ENCODE measurements around the gene SUPV3L1.
"Not testable (repeated sequence)": the region's sequence is repeated elsewhere in the genome, so short reads cannot be mapped to it uniquely, and the experiment has no call there.

DNA sequence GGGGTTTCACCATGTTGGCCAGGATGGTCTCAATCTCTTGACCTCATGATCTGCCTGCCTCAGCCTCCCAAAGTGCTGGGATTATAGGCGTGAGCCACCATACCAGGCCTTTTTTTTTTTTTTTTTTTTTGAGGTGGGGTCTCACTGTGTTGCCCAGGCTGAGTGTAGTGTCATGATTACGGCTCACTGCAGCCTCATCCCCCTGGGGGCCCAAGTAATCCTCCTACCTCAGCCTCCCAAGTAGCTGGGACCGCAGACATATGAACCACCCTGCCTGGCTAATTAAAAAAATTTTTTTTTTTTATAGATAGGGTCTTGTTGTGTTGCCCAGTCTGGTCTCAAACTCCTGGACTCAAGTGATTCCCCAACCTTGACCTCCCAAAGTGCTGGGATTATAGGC is 38.0 kb upstream of the SUPV3L1 start:
- TF ChIP-seq EZH2 (IDR thresholded peaks at IDR 0.05; ENCODE audit: borderline replicate concordance, low read length) = not testable (repeated sequence)
- TF ChIP-seq, protein P1, sequence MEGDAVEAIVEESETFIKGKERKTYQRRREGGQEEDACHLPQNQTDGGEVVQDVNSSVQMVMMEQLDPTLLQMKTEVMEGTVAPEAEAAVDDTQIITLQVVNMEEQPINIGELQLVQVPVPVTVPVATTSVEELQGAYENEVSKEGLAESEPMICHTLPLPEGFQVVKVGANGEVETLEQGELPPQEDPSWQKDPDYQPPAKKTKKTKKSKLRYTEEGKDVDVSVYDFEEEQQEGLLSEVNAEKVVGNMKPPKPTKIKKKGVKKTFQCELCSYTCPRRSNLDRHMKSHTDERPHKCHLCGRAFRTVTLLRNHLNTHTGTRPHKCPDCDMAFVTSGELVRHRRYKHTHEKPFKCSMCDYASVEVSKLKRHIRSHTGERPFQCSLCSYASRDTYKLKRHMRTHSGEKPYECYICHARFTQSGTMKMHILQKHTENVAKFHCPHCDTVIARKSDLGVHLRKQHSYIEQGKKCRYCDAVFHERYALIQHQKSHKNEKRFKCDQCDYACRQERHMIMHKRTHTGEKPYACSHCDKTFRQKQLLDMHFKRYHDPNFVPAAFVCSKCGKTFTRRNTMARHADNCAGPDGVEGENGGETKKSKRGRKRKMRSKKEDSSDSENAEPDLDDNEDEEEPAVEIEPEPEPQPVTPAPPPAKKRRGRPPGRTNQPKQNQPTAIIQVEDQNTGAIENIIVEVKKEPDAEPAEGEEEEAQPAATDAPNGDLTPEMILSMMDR (conservative IDR thresholded peaks at IDR 0.05 in 1 of 2, IDR thresholded peaks at IDR 0.05 in 1 of 2; ENCODE audit: extremely low read depth in 1 of 2, insufficient read depth in 1 of 2, low read depth in 1 of 2, low read length in 2 of 2) = not testable (repeated sequence)
